HEK293 (cell line): ENCODE measurements around the gene PCDHGA9.

Experiments used
- ZNF514 ChIP-seq: fragments of 450-650 bp; formaldehyde crosslinking; IDR thresholded peaks from 2 replicates; pipeline ENCODE4 v1.5.1; 2016; ENCODE audit warnings: missing biosample characterization, missing genetic modification characterization
- TF ChIP-seq, protein P1 (sequence below): fragments of 450-650 bp; formaldehyde crosslinking; IDR thresholded peaks from 2 replicates; pipeline ENCODE4 v1.5.1; 2016; ENCODE audit warnings: missing biosample characterization, missing genetic modification characterization
- TF ChIP-seq, protein P2 (sequence below): fragments of 450-650 bp; formaldehyde crosslinking; IDR thresholded peaks from 2 replicates; pipeline ENCODE4 v1.5.1; 2016; ENCODE audit warnings: missing biosample characterization, missing genetic modification characterization

DNA sequence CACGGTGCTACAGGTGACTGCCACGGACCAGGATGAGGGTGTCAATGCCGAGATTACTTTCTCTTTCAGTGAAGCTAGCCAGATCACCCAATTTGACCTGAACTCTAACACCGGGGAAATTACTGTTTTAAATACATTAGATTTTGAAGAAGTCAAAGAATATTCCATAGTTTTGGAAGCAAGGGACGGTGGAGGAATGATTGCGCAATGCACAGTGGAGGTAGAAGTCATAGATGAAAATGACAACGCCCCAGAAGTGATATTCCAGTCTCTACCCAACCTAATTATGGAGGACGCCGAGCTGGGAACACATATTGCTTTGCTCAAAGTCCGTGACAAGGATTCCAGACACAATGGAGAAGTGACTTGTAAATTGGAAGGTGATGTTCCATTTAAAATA lies 13.9 kb upstream of the PCDHGA9 start:
- TF ChIP-seq, protein P1, sequence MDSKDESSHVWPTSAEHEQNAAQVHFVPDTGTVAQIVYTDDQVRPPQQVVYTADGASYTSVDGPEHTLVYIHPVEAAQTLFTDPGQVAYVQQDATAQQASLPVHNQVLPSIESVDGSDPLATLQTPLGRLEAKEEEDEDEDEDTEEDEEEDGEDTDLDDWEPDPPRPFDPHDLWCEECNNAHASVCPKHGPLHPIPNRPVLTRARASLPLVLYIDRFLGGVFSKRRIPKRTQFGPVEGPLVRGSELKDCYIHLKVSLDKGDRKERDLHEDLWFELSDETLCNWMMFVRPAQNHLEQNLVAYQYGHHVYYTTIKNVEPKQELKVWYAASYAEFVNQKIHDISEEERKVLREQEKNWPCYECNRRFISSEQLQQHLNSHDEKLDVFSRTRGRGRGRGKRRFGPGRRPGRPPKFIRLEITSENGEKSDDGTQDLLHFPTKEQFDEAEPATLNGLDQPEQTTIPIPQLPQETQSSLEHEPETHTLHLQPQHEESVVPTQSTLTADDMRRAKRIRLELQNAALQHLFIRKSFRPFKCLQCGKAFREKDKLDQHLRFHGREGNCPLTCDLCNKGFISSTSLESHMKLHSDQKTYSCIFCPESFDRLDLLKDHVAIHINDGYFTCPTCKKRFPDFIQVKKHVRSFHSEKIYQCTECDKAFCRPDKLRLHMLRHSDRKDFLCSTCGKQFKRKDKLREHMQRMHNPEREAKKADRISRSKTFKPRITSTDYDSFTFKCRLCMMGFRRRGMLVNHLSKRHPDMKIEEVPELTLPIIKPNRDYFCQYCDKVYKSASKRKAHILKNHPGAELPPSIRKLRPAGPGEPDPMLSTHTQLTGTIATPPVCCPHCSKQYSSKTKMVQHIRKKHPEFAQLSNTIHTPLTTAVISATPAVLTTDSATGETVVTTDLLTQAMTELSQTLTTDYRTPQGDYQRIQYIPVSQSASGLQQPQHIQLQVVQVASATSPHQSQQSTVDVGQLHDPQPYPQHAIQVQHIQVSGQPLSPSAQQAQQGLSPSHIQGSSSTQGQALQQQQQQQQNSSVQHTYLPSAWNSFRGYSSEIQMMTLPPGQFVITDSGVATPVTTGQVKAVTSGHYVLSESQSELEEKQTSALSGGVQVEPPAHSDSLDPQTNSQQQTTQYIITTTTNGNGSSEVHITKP: no peak
- TF ChIP-seq, protein P2, sequence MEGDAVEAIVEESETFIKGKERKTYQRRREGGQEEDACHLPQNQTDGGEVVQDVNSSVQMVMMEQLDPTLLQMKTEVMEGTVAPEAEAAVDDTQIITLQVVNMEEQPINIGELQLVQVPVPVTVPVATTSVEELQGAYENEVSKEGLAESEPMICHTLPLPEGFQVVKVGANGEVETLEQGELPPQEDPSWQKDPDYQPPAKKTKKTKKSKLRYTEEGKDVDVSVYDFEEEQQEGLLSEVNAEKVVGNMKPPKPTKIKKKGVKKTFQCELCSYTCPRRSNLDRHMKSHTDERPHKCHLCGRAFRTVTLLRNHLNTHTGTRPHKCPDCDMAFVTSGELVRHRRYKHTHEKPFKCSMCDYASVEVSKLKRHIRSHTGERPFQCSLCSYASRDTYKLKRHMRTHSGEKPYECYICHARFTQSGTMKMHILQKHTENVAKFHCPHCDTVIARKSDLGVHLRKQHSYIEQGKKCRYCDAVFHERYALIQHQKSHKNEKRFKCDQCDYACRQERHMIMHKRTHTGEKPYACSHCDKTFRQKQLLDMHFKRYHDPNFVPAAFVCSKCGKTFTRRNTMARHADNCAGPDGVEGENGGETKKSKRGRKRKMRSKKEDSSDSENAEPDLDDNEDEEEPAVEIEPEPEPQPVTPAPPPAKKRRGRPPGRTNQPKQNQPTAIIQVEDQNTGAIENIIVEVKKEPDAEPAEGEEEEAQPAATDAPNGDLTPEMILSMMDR (tag by site-specific recombination): no peak
- no peak for TF ChIP-seq ZNF514
